Measurements from ENCODE around the gene BBS12.

- TF ChIP-seq POLR2A (IDR thresholded peaks at IDR 0.05) (no peak), CTCF (IDR thresholded peaks at IDR 0.05) (no peak), POLR2AphosphoS5 (IDR thresholded peaks at IDR 0.05) (no peak)
These were observed 40.5 kb upstream of the BBS12 start for GRCh38 chr4:122691988-122692387.

All from prostate gland (tissue), 2 donors.